Ovary (tissue), 3 donors: ENCODE results near the gene AIDA.

ENCODE experiments used
- CTCF ChIP-seq, 3 donors: fragments of 450-650 bp in 2 of 3; fragments of 200-600 bp in 1 of 3; IDR thresholded peaks; one replicate each; pipeline versions ENCODE4 v1.5.1 to v1.8.0; 2016 to 2022; ENCODE audit warnings: antibody characterized with exemption in 3 of 3, mild to moderate bottlenecking in 1 of 3
- POLR2A ChIP-seq: fragments of 450-650 bp; IDR thresholded peaks from one replicate; pipeline ENCODE4 v1.6.1; 2017; ENCODE audit warnings: antibody characterized with exemption, mild to moderate bottlenecking, moderate library complexity
- donor health status: DM: no; HTN: no; CAD: no.

- TF ChIP-seq POLR2A (no peak), CTCF (IDR thresholded peaks at IDR 0.05) (no peak)
These were observed 69.8 kb downstream of the AIDA start for GRCh38 chr1:222642468-222642867.
